ENCODE results near the gene CEP19.

GRCh38 chr3:196707566-196707965, 4.5 kb downstream of the CEP19 start:
- TF ChIP-seq EP300 (IDR thresholded peaks at IDR 0.05; ENCODE audit: borderline replicate concordance) (no peak), EGR1 (IDR thresholded peaks at IDR 0.05) (no peak), CREB1 (IDR thresholded peaks at IDR 0.05; ENCODE audit: low read depth) (no peak), REST (IDR thresholded peaks at IDR 0.05; ENCODE audit: low read depth) (no peak), CEBPB (IDR thresholded peaks at IDR 0.05) (no peak)
